HEK293T (cell line): ENCODE results near the gene KRT6A.

Source experiments
- CTCF ChIA-PET: fragments of 350-600 bp; formaldehyde crosslinking; extraction: SDS; loops from one replicate; lab custom pipeline; 2021; ENCODE audit warnings: antibody characterized with exemption, inconsistent platforms; lab: Yijun Ruan, JAX
- POLR2A ChIA-PET: fragments of 350-600 bp; formaldehyde crosslinking; extraction: SDS; loops from one replicate; lab custom pipeline; 2020; ENCODE audit warnings: antibody characterized with exemption, inconsistent platforms; lab: Yijun Ruan, JAX
- DNase-seq: peaks from one replicate; pipeline ENCODE4 v3.0.0; 2012; ENCODE audit warnings: mixed read lengths; ENCODE audit errors: extremely low spot score
- ARNT ChIP-seq: fragments of 450-650 bp; IDR thresholded peaks from 2 replicates; pipeline ENCODE4 v1.6.1; 2017; ENCODE audit warnings: mild to moderate bottlenecking
- BHLHE40 ChIP-seq: fragments of 450-650 bp; IDR thresholded peaks from 2 replicates; pipeline ENCODE4 v1.6.1; 2016; ENCODE audit warnings: mild to moderate bottlenecking, moderate library complexity, borderline replicate concordance
- CTBP1 ChIP-seq: fragments of 450-650 bp; IDR thresholded peaks from 2 replicates; pipeline ENCODE4 v1.6.1; 2016; ENCODE audit warnings: borderline replicate concordance
- ELF4 ChIP-seq: fragments of 450-650 bp; IDR thresholded peaks from 2 replicates; pipeline ENCODE4 v1.6.1; 2017; ENCODE audit warnings: antibody characterized with exemption
- FOXA1 ChIP-seq: fragments of 450-650 bp; IDR thresholded peaks from 2 replicates; pipeline ENCODE4 v1.6.1; 2016; ENCODE audit warnings: mild to moderate bottlenecking
- FOXK2 ChIP-seq: fragments of 450-650 bp; IDR thresholded peaks from 2 replicates; pipeline ENCODE4 v1.6.1; 2016; ENCODE audit warnings: mild to moderate bottlenecking
- FOXM1 ChIP-seq: fragments of 450-650 bp; IDR thresholded peaks from 2 replicates; pipeline ENCODE4 v1.6.1; 2017; ENCODE audit warnings: mild to moderate bottlenecking, borderline replicate concordance
- HDGF ChIP-seq: fragments of 450-650 bp; IDR thresholded peaks from 2 replicates; pipeline ENCODE4 v1.6.1; 2017; ENCODE audit warnings: antibody characterized with exemption, borderline replicate concordance
- L3MBTL2 ChIP-seq: fragments of 450-650 bp; conservative IDR thresholded peaks from 2 replicates; pipeline ENCODE4 v1.6.1; 2016; ENCODE audit warnings: mild to moderate bottlenecking
- LEF1 ChIP-seq: fragments of 450-650 bp; IDR thresholded peaks from 2 replicates; pipeline ENCODE4 v1.6.1; 2017; ENCODE audit warnings: mild to moderate bottlenecking, borderline replicate concordance
- NFRKB ChIP-seq: fragments of 450-650 bp; IDR thresholded peaks from 2 replicates; pipeline ENCODE4 v1.6.1; 2016; ENCODE audit warnings: mild to moderate bottlenecking, moderate library complexity
- SP1 ChIP-seq: fragments of 450-650 bp; IDR thresholded peaks from 2 replicates; pipeline ENCODE4 v1.6.1; 2017
- SUZ12 ChIP-seq: fragments of 450-650 bp; IDR thresholded peaks from 2 replicates; pipeline ENCODE4 v1.6.1; 2016; ENCODE audit warnings: mild to moderate bottlenecking
- TARDBP ChIP-seq: fragments of 450-650 bp; IDR thresholded peaks from 2 replicates; pipeline ENCODE4 v1.6.1; 2016
- ZNF384 ChIP-seq: fragments of 450-650 bp; IDR thresholded peaks from 2 replicates; pipeline ENCODE4 v1.6.1; 2016
- TF ChIP-seq, protein P1 (sequence below): fragments of 450-650 bp; IDR thresholded peaks from 2 replicates; pipeline ENCODE4 v1.6.1; 2016

KRT6A gene

DNA sequence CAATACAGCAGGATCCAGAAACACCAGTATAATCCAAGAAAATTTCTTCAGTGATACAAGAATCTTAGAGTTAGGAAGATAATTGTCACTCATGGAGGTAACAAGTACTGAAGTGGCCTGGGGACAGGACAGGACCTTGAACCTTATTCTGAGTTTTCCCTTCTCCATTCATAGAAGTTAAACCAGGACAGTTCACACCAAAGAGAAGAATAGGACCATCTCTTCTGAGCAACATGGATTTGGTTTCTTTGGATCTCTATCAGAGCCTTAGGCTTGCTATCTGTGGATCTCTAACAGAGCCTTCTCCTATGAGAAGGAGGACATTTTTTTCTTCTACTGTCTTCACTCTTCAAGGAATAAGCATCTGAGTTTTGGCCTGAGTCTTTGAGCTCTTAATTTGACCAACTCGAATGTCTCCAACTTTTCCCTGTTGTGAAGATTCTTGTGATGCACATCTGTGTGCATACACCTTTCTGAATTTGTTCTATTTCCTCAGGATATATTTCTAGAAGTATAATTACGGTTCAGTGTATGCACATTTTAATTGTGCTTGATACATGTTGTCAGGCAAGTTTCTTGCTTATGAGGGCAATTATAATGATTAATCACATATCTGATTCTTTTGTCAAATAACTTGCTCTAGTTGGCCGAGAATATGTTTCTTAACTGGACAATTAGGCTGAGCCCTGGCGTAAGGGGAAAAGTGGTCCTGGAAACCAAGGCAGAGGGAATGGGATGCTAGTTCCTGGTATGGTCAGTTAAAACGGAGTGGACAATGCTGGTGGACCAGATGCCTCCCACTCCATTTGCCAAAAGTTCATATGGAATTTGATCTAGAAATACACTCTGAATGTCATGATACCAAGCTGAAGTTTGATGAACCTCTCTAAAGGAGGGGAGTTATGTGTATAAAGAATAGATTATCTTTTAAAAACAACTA lies 6.6 kb downstream of the KRT6A start:
- TF ChIP-seq NFRKB (no peak), ZNF384 (no peak)
- POLR2A ChIA-PET = no interaction called here
- DNase-seq = no peak
- CTCF ChIA-PET = no interaction called here

DNA sequence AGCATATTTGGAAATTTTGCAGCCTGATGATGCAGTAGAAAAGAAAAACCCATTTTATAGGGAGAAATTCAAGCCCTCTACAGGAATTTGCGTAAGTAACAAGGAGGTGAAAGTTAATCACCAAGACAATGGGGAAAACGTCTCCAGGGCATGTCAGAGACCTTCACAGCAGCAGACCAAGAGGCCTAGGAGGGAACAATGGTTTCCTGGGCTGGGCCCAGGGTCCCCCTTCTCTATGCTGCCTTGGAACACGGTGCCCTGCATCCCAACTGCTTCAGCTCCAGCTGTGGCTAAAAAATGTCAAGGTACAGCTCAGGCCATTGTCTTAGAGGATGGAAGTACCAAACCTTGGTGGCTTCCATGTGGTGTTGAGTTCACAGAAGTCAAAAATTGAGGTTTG lies 13.0 kb downstream of the KRT6A start:
- ChIA-PET CTCF (no interaction called here), POLR2A (no interaction called here)
- DNase-seq = no peak
- TF ChIP-seq ELF4 (no peak), CTBP1 (no peak), TARDBP (no peak), SP1 (no peak), L3MBTL2 (no peak), SUZ12 (no peak)

GRCh38 chr12:52477651-52478050 lies 15.4 kb downstream of the KRT6A start:
- TF ChIP-seq, protein P1, sequence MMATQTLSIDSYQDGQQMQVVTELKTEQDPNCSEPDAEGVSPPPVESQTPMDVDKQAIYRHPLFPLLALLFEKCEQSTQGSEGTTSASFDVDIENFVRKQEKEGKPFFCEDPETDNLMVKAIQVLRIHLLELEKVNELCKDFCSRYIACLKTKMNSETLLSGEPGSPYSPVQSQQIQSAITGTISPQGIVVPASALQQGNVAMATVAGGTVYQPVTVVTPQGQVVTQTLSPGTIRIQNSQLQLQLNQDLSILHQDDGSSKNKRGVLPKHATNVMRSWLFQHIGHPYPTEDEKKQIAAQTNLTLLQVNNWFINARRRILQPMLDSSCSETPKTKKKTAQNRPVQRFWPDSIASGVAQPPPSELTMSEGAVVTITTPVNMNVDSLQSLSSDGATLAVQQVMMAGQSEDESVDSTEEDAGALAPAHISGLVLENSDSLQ = no peak
- no peak for TF ChIP-seq ARNT
- CTCF ChIA-PET = no interaction called here
- no peak for DNase-seq
- POLR2A ChIA-PET = no interaction called here

DNA sequence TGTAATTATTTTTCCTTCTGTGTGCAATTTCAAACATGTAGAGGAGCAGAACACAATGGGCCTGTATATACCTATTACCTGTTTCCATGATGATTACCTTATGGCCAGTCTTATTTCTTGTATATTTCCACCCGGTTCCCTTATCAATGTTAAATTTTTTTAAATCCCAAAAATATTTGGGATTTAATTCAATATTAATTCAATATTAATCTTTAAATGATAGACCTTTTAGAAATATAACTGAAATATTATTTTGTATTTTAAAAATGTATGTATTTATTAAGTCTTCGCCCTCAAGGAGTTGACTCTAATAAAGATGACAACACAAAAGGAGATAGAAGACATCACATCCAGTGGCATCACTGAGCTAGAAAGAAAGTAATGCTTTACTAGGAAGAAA lies 18.8 kb downstream of the KRT6A start:
- no peak for TF ChIP-seq FOXM1
- no peak for TF ChIP-seq ARNT
- TF ChIP-seq NFRKB = no peak
- no peak for TF ChIP-seq HDGF
- TF ChIP-seq ELF4 = no peak
- no peak for TF ChIP-seq SUZ12
- no peak for TF ChIP-seq TARDBP
- TF ChIP-seq FOXA1 = no peak
- CTCF ChIA-PET = no interaction called here
- POLR2A ChIA-PET = no interaction called here
- DNase-seq = no peak

- POLR2A ChIA-PET = no interaction called here
- CTCF ChIA-PET = no interaction called here
- DNase-seq = no peak
- TF ChIP-seq SP1 = no peak
- TF ChIP-seq ZNF384 = no peak
- no peak for TF ChIP-seq L3MBTL2
- no peak for TF ChIP-seq NFRKB
- no peak for TF ChIP-seq FOXA1
- TF ChIP-seq BHLHE40 = no peak
- TF ChIP-seq SUZ12 = no peak
- no peak for TF ChIP-seq HDGF
- no peak for TF ChIP-seq ELF4
- no peak for TF ChIP-seq LEF1
- no peak for TF ChIP-seq FOXM1
- TF ChIP-seq, protein P1 = no peak
- no peak for TF ChIP-seq CTBP1
- no peak for TF ChIP-seq TARDBP
- no peak for TF ChIP-seq ARNT
- no peak for TF ChIP-seq FOXK2
Observed at GRCh38 chr12:52473768-52474167, 19.3 kb downstream of the KRT6A start, which contains the start of gene KRT6C. Gene KRT6C, minus strand, starts transcription at chr12:52473805. Its CDS starts 68 bp downstream, at chr12:52473737.

DNA sequence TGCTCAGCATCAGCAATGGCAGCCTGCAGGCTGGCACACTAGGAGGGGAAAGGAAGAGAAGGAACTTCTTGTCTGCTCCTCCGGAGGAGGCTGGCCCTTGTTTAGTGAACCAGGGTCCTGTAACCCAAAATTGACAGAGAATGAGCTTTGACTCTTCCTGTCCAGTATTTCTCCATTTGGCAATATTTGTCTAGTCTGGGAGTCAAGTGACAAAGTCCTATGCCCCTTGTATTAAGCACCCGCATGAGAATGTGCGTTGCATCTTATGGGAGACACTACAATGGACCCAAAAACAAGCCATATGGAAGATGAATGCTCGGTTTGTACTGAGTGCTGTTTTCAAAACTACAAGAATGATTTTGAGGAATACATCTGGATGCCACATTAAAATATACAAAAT lies 23.2 kb downstream of the KRT6A start:
- POLR2A ChIA-PET = no interaction called here
- no peak for DNase-seq
- no peak for TF ChIP-seq FOXA1
- CTCF ChIA-PET = no interaction called here

DNA sequence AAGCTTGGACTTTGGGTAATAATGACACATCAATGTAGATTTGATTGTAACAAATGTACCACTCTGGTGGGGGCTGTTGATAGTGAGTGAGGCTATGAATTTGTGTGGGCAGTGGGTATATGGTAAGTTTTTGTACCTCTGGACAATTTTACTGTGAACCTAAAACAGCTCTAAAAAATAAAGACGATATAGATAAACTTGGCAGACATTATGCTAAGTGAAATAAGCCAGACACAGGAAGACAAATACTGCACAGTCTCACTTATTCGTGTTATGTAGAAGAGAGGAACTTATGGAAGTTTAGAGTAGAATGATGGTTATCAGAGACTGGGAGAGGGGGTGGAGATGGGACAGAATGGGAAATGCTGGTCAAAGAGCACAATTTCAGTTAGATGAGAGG lies 28.2 kb downstream of the KRT6A start:
- TF ChIP-seq ARNT = no peak
- no peak for TF ChIP-seq FOXM1
- no peak for TF ChIP-seq TARDBP
- TF ChIP-seq, protein P1 = no peak
- no peak for TF ChIP-seq SUZ12
- no peak for TF ChIP-seq CTBP1
- TF ChIP-seq SP1 = no peak
- no peak for TF ChIP-seq FOXK2
- no peak for TF ChIP-seq ZNF384
- no peak for DNase-seq
- ChIA-PET POLR2A (no interaction called here), CTCF (no interaction called here)
